Measurements from ENCODE around the gene CNBP. TPM values are rescaled to one million over a fixed set of nuclear protein-coding genes. Genes with fewer than 3 reads are reported as not detected.
A peak's percentile ranks its signal among the peaks of the same experiment; 100 is the strongest.
"Not testable (repeated sequence)": the region's sequence is repeated elsewhere in the genome, so short reads cannot be mapped to it uniquely, and the experiment has no call there.

CNBP gene
- total RNA-seq, 1 experiment from 2014 or later = 480 TPM

DNA sequence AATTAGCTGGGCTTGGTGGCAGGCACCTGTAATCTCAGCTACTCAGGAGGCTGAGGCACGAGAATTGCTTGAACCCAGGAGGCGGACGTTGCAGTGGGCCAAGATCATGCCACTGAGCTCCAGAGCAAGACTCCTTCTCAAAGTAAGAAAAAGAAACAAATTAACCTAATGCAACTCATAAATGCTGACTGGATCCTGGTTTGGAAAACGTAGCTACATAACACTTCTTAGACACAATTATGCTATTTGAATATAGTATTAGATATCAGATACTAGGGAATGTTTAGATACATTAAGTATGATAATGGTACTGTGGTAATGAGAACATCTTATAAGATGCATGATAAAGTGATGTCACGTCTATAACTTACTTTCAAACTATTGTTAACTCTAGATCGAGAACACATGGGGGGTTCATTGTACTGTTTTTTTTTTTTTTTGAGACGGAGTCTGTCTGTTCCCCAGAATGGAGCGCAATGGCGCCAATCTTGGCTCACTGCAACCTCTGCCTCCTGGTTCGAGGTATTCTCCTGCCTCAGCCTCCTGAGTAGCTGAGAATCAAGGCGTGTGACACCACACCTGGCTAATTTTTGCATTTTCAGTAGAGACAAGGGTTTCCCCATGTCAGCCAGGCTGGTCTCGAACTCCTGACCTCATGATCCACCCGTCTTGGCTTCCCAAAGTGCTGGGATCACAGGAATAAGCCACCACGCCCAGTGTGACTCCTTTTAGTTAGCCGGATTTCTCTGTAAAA is 16.9 kb downstream of the CNBP start:
- peaks cover 51% of the 10 kb centered on the region for H3K36me3 ChIP-seq
- H3K9me3 ChIP-seq (replicated peaks) = no peaks in the 10 kb centered on the region
- no peaks in the 10 kb centered on the region for H3K27me3 ChIP-seq
- DNase-seq = no peak
- no peaks in the 10 kb centered on the region; the same call in 1 of the 2 replicates for H3K4me1 ChIP-seq
- H3K4me3 ChIP-seq = no peak overlapping the region
- no peak overlapping the region for H3K27ac ChIP-seq

DNA sequence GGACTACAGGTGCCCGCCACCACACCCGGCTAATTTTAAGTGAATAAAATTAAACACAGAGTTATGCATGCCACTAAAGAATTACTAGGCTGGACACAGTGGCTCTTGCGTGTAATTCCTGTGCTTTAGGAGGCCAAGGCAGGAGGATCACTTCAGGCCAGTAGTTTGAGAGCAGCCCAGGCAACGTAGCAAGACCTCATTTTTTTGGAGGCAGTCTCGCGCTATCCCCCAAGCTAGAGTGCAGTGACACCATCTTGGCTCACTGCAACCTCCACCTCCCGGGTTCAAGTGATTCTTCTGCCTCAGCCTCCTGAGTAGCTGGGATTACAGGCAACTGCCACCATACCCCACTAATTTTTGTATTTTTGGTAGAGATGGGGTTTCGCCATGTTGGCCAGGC is 18.1 kb downstream of the CNBP start:
- H3K9me3 ChIP-seq (replicated peaks); H3K4me1 ChIP-seq; H3K27ac ChIP-seq; DNase-seq; H3K27me3 ChIP-seq; H3K4me3 ChIP-seq: not testable (repeated sequence)
- H3K36me3 ChIP-seq = peaks cover 40% of the 10 kb centered on the region

DNA sequence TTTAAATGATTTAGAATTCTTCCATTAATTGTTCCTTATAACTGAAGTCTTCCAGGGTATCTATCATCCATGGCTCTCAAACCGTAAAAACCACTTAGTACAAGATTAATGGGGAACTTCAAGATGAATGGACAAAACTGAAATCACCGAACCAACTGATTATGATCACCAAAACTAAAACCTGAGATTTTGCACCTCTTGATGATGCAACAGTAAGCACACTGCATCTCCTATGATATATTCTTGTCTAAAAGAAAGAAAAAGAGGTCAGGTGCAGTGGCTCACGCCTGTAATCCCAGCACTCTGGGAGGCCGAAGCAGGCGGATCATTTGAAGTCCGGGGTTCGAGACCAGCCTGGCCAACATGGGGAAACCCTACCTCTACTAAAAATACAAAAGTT is 19.2 kb downstream of the CNBP start:
- H3K27ac ChIP-seq = no peak overlapping the region
- no peaks in the 10 kb centered on the region for H3K9me3 ChIP-seq (replicated peaks)
- H3K27me3 ChIP-seq = no peaks in the 10 kb centered on the region
- no peak for DNase-seq
- peaks cover 29% of the 10 kb centered on the region for H3K36me3 ChIP-seq
- no peak overlapping the region for H3K4me3 ChIP-seq
- no peaks in the 10 kb centered on the region; the same call in 1 of the 2 replicates for H3K4me1 ChIP-seq

DNA sequence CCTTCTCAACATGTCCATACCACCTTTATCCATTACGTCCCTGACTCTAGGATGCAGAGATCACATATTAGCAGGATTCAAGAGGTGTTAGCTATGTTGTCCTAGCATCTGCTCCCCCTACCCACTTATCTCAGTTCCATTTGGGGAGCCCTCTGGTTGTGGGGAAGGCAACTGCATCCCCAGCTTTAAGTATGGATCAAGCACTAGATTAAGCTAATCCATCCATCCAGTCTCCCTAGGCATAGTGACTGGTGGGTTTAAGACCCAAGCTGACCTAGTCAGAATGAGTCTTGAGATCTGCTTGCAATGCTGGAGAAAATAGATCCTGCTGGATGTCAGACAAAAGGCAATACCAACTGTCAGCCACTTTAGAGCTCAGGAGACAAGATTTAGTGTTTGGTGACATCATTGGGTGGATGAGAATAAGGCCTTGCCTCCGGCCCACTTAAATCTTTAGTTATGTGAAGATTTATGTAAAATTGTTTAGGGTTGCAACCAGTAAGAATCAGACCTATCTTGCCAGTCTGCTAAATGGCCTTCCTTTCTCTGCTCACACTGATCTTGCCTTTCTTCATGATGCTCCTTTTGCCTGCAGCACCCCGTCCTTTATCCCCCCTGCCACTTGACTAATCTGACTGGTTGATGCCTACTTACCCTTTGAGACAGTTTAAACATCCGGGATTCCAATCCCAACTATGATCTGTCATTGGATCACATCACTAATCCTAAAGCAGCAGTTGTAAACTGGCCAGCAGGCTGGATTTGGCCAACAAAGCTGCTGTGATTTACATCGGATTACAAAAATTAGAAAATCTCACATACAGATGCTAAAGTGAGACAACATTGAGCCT is 20.7 kb downstream of the CNBP start:
- Histone ChIP-seq H3K4me1 (no peaks in the 10 kb centered on the region; the same call in 1 of the 2 replicates), H3K27ac (no peak overlapping the region), H3K4me3 (peak overlapping the region; percentile 66), H3K27me3 (no peaks in the 10 kb centered on the region), H3K9me3 (replicated peaks) (no peaks in the 10 kb centered on the region), H3K36me3 (peaks cover 26% of the 10 kb centered on the region)
- peak in 1 of 2 experiments; percentile 30 for DNase-seq

DNA sequence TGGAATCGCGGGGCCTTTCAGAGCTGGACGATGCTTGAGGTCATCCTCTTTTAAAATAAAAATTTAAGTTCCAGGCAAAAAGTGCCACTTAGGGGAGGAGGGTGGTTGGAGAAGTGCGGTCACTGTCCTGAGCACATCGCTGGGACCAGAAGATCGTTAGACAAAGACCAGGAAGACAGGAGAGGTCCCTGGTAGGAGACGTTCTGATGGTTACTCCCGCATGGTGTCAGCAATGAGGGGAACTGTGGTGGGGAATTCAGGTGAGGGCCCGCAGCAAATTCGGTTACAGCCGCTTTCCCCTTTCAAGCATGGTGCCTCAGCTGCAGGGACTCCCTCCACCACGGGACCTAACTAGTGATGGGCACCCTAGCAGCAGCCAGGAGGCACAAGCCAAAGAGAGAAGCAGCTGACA is 21.8 kb downstream of the CNBP start:
- H3K4me1 ChIP-seq = no peaks in the 10 kb centered on the region; the same call in 1 of the 2 replicates
- DNase-seq = peak; percentile 26 to 46
- H3K36me3 ChIP-seq = peaks cover 20% of the 10 kb centered on the region
- H3K27ac ChIP-seq = peak overlapping the region; percentile 91
- H3K4me3 ChIP-seq = peak overlapping the region; percentile 66
- H3K9me3 ChIP-seq (replicated peaks) = no peaks in the 10 kb centered on the region
- H3K27me3 ChIP-seq = no peaks in the 10 kb centered on the region

DNA sequence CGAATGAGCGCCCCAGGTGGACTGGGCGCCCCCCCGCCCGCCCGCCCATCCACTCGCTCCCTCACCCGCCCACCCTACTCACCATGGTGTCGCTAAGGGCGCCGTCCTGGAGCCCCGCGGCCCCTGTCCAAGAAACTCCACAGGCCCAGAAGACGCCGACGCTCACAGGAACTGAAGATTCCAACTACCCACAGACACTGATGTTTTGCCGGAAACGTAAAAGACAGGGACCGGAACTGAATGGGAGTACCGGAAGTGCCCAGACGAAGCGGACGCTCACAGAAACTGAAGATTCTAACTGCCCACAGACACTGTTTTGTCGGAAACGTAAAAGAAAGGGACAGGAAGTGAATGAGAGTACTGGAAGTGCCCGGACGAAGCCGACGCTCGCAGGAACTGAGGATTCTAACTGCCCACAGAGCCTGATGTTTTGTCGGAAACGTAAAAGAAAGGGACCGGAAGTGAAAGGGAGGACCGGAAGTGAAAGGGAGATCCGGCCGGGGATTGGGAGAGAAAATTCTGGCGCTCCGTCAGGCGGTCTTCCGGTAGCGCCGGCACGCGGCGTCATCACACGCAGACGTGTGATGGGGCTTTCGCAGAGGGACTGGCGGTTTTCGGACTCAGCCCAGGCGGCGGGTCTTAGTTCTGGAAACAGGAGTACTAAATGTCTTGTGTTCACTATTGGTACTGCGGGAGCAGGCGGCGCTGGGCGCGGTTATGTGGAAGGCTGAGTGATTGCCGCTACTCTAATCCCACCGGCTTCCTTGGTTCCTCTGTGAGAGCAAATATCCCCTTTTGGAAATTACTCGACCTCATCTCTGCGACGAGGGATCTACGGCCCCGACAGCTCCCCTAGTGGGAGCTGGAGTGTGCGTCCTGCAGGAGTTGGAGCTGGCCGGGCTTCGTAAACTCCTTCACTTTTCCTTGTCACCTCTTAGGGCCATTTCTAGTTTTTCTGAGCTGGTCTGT is 22.5 kb downstream of the CNBP start, which contains the start of gene ISY1:
ISY1 (minus strand) TSS at position 173 of the 969 bp plus-strand sequence; CDS start at position 85, 88 bp downstream.
- H3K4me1 ChIP-seq = no peaks in the 10 kb centered on the region; the same call in 1 of the 2 replicates
- no peaks in the 10 kb centered on the region for H3K9me3 ChIP-seq (replicated peaks)
- H3K27ac ChIP-seq = peak within 1 kb of the TSS; percentile 91
- no peaks in the 10 kb centered on the region for H3K27me3 ChIP-seq
- H3K4me3 ChIP-seq = peak within 1 kb of the TSS; percentile 66
- peak; percentile 92 to 97 for DNase-seq
- H3K36me3 ChIP-seq = peaks cover 21% of the 10 kb centered on the region

DNA sequence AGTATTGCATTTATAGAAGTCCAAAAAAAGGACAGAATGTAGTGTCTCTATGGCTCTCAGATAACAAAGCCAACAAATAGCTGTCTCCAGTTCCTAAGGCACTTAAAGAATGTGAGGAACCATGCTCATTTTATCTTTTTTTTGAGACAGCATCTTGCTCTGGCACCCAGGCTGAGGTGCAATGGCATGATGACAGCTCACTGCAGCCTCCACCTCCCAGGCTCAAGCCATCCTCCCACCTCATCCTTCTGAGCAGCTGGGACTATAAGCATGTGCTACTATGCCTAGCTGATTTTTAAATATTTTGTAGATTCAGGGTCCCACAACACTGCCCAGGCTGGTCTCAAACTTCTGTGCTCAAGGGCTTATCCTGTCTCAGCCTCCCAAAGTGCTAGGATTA is 38.9 kb downstream of the CNBP start:
- Histone ChIP-seq H3K27me3 (no peaks in the 10 kb centered on the region), H3K4me3 (no peak overlapping the region), H3K36me3 (peaks cover 19% of the 10 kb centered on the region), H3K4me1 (no peaks in the 10 kb centered on the region), H3K27ac (no peak overlapping the region), H3K9me3 (replicated peaks) (no peaks in the 10 kb centered on the region)
- DNase-seq = no peak

DNA sequence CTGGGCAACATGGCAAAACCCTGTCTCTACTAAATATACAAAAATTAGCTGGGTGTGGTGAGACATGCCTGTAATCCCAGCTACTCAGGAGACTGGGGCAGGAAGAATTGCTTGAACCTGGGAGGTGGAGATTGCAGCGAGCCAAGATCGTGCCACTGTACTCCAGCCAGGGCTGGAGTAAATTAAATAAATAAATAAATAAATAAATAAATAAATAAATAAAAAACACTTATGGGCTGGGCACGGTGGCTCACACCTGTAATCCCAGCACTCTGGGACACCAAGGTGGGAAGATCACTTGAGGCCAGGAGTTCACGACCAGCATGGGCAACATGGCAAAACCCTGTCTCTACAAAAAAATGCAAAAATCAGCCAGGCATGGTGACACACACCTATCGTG is 42.7 kb downstream of the CNBP start:
- DNase-seq; H3K4me1 ChIP-seq; H3K4me3 ChIP-seq; H3K27ac ChIP-seq; H3K9me3 ChIP-seq (replicated peaks); H3K27me3 ChIP-seq: not testable (repeated sequence)
- H3K36me3 ChIP-seq = peaks cover 33% of the 10 kb centered on the region

DNA sequence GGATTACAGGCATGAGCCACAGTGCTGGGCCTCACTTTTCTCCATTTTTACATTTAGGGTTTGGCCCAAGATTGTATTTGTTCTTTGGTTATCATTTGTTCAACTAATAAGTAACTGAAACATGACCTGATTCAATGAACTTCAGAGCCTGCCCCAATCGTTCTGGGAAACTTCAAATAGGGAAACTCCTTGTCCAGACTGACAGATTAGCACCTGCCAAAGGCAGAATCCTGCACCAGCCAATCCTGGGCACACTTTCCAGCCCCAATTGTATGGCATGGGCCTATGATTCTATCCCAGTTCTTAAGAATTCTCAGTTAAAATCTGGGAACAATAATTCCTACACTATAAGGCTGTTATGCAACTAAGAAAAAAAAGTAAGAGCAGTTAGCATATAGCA is 43.8 kb downstream of the CNBP start:
- Histone ChIP-seq H3K9me3 (replicated peaks) (no peaks in the 10 kb centered on the region), H3K4me3 (no peak overlapping the region), H3K27me3 (no peaks in the 10 kb centered on the region), H3K4me1 (no peaks in the 10 kb centered on the region), H3K27ac (no peak overlapping the region), H3K36me3 (peaks cover 29% of the 10 kb centered on the region)
- DNase-seq = no peak

DNA sequence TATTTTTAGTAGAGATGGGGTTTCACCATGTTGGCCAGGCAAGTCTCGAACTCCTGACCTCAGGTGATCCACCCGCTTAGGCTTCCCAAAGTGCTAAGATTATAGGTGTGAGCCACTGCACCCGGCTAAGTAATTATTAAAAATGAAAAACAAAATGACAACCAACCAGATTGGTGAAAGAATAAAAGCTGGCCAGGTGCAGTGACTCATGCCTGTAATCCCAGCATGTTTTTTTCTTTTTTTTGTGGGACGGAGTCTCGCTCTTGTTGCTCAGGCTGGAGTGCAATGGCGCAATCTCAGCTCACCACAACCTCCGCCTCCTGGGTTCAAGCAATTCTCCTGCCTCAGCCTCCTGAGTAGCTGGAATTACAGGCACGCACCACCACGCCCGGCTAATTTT is 47.4 kb downstream of the CNBP start:
- not testable (repeated sequence) for DNase-seq

DNA sequence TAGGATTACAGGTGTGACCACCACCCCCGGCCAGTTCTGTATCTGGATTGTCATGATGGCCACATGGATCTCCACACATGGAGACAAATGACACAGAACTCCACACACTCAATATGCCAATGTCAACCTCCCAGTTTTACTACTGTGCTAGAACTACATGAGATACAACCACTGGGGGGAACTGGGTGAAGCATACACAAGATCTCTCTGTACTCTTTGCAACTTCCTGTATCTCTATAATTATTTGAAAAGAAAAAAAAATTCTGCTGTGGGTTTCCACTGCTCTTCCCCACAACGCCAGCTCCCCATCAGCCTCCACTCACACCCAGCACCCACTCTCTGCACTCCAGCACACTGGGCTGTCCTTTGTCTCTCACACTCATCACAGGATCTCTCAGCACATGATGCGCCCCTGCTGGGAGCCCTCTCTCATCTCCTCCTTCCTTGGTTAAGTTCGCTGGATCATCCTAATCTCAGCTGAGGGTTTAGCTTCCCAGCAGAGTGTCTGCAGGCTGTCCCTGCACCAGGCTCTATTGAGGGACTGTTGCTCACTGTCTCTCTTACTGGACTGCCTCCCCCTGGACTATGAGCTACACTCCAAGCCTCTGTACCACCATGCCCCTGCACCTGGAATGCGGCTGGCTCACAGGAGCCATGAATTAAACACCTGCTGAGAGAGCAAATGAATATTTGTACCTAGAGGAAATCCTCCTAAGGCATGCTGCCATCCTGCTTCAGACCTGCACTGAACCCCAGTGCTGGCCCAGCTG is 51.4 kb downstream of the CNBP start:
- Histone ChIP-seq H3K9me3 (replicated peaks) (no peaks in the 10 kb centered on the region), H3K4me3 (no peak overlapping the region), H3K27me3 (no peaks in the 10 kb centered on the region), H3K36me3 (peaks cover 33% of the 10 kb centered on the region), H3K27ac (no peak overlapping the region), H3K4me1 (no peaks in the 10 kb centered on the region)
- DNase-seq = no peak

More for the DNA sequence above, 47.4 kb downstream of the CNBP start:
- H3K9me3 ChIP-seq (replicated peaks); H3K27me3 ChIP-seq; H3K27ac ChIP-seq; H3K4me3 ChIP-seq; H3K4me1 ChIP-seq: not testable (repeated sequence)
- peaks cover 39% of the 10 kb centered on the region for H3K36me3 ChIP-seq

DNA sequence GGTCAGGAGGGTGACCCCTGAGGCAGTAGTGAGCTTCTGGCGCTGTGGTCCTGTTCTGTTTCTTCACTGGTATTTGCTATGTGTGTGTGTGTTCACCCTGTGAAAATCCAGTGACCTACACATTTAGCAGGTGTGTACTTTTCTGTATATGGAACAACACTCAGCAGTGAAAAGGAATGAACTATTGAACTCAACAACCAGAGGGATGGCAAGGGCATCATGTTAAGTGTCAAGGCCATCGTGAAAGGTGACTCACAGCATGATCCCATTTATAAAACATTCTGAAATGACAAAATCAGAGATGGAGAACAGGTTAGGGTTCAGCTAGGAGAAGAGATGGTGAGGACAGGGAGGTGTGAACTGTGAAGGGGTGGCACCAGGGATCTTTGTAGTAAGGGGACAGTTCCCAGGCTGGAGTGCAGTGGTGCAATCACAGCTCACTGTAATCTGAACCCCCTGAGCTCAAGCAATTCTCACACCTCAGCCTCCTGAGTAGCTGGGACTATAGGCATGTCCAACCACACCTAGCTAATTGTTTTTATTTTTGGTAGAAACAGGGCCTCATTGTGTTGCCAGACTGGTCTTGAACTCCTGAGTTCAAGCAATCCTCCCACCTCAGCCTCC is 52.1 kb downstream of the CNBP start:
- Histone ChIP-seq H3K36me3 (peaks cover 29% of the 10 kb centered on the region; the same call in 1 of the 2 replicates), H3K4me3 (no peak overlapping the region), H3K27me3 (no peaks in the 10 kb centered on the region), H3K9me3 (replicated peaks) (no peaks in the 10 kb centered on the region), H3K4me1 (no peaks in the 10 kb centered on the region), H3K27ac (no peak overlapping the region)
- DNase-seq = no peak

DNA sequence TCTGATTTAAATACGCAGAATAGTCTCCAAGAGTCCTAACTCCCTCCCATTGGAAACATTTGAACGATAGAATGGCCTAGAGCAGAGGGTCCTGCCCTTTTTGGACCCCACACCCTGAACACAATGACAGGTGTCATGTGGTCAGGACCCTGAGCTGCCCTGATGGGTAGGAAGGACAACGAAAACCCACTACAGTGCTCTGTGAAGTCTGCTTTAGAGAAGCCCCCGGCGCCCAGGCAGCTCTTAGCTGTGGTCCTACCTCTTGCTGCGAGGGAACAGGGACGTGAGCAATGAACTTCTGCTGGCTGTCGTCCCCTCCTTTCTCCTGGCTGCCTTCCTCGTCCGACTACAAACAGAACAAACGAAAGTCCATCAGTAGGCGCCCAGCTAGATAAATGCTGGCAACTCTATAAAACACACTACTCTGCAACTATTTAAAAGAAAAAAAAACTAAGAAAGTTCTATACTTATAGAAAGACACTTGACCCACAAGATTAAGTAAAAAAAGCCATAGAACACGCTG is 53.3 kb downstream of the CNBP start:
- Histone ChIP-seq H3K27ac (no peak overlapping the region), H3K4me3 (no peak overlapping the region), H3K27me3 (no peaks in the 10 kb centered on the region), H3K36me3 (peaks cover 25% of the 10 kb centered on the region; the same call in 1 of the 2 replicates), H3K4me1 (no peaks in the 10 kb centered on the region), H3K9me3 (replicated peaks) (no peaks in the 10 kb centered on the region)
- DNase-seq = no peak

Measured in SJCRH30 (cell line).